Effector memory CD4-positive, alpha-beta T cell (primary cell): ENCODE data around the gene SHISA9.

Source experiments
- DNase-seq, 3 donors: peaks; one replicate each; pipeline ENCODE4 v3.0.0-alpha.2; 2020
- H3K27ac ChIP-seq: 2 replicates; pipeline ENCODE4 v1.7.0; 2013; ENCODE audit warnings: mild to moderate bottlenecking, low read length, moderate library complexity; ENCODE audit not compliant: insufficient read depth, poor library complexity, severe bottlenecking
- H3K27me3 ChIP-seq: replicated peaks from 2 replicates; pipeline ENCODE4 v1.7.0; 2013; ENCODE audit warnings: mild to moderate bottlenecking, low read length; ENCODE audit not compliant: insufficient read depth, control insufficient read depth, poor library complexity, severe bottlenecking
- H3K36me3 ChIP-seq: 2 replicates; pipeline ENCODE4 v1.7.0; 2013; ENCODE audit warnings: mild to moderate bottlenecking, low read length, moderate library complexity; ENCODE audit not compliant: control insufficient read depth, insufficient read depth
- H3K4me1 ChIP-seq: 2 replicates; pipeline ENCODE4 v1.7.0; 2013; ENCODE audit warnings: low read length, mild to moderate bottlenecking; ENCODE audit not compliant: control insufficient read depth, insufficient read depth, poor library complexity, severe bottlenecking
- H3K4me3 ChIP-seq: 2 replicates; pipeline ENCODE4 v1.7.0; 2013; ENCODE audit warnings: low read length, low read depth, mild to moderate bottlenecking; ENCODE audit not compliant: insufficient read depth, poor library complexity, severe bottlenecking
- H3K9me3 ChIP-seq: 2 replicates; pipeline ENCODE4 v1.7.0; 2013; ENCODE audit warnings: mild to moderate bottlenecking, low read length, moderate library complexity; ENCODE audit not compliant: control insufficient read depth

The SHISA9 gene

GRCh38 chr16:13102401-13102800 lies 201.0 kb downstream of the SHISA9 start:
- Histone ChIP-seq H3K27me3 (no peaks in the 10 kb centered on the region), H3K27ac (no peak overlapping the region), H3K9me3 (no peaks in the 10 kb centered on the region), H3K4me1 (no peaks in the 10 kb centered on the region), H3K36me3 (no peaks in the 10 kb centered on the region), H3K4me3 (no peak overlapping the region)
- no peak for DNase-seq

DNA sequence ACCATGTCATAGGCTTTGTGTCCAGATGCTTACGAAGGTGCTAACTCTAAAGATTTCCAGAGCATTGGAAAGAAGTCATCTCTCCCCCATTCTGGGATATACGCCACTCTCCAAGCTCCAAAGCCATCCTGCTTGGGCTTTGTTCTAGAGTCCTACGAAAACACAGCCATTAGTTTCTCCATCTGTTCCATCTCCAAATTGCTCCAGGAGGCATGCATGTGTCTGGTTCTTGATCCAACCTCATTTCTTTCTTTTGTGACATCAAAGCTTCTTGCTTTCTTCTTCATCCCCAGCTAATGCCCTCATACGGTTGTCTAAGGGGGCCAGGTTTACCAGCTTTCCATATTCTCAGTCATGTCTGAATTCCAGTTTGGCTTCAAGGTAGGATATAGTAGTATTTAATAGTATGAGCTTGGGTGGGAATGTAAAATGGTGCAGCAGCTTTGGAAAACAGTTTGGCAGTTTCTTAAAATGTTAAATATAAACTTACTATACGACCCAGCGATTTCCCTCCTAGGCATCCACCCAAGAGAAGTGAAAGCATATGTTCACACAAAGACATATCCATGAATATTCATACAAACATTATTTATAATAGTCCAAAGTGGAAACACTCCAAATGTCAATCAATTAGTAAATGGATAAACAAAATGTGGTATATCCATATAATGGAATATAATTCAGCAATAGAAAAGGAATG lies 202.6 kb downstream of the SHISA9 start:
- H3K27me3 ChIP-seq: no peaks in the 10 kb centered on the region
- no peak overlapping the region for H3K4me3 ChIP-seq
- no peak overlapping the region for H3K27ac ChIP-seq
- no peak for DNase-seq
- H3K4me1 ChIP-seq: no peaks in the 10 kb centered on the region
- no peaks in the 10 kb centered on the region for H3K36me3 ChIP-seq
- H3K9me3 ChIP-seq: no peaks in the 10 kb centered on the region

GRCh38 chr16:13104772-13105171 lies 203.4 kb downstream of the SHISA9 start:
- H3K36me3 ChIP-seq: no peaks in the 10 kb centered on the region
- no peak overlapping the region for H3K4me3 ChIP-seq
- no peaks in the 10 kb centered on the region for H3K4me1 ChIP-seq
- H3K27me3 ChIP-seq: no peaks in the 10 kb centered on the region
- H3K9me3 ChIP-seq: no peaks in the 10 kb centered on the region
- no peak overlapping the region for H3K27ac ChIP-seq
- no peak for DNase-seq

- Histone ChIP-seq H3K9me3 (no peaks in the 10 kb centered on the region), H3K27ac (no peak overlapping the region), H3K4me1 (no peaks in the 10 kb centered on the region), H3K4me3 (no peak overlapping the region), H3K27me3 (no peaks in the 10 kb centered on the region), H3K36me3 (no peaks in the 10 kb centered on the region)
- no peak for DNase-seq
These were observed 204.0 kb downstream of the SHISA9 start for GRCh38 chr16:13105427-13105826.

- Histone ChIP-seq H3K36me3 (no peaks in the 10 kb centered on the region), H3K27me3 (no peaks in the 10 kb centered on the region), H3K4me1 (no peaks in the 10 kb centered on the region), H3K4me3 (no peak overlapping the region), H3K9me3 (no peaks in the 10 kb centered on the region), H3K27ac (no peak overlapping the region)
- no peak for DNase-seq
These were observed 205.1 kb downstream of the SHISA9 start for GRCh38 chr16:13106464-13106863.

DNA sequence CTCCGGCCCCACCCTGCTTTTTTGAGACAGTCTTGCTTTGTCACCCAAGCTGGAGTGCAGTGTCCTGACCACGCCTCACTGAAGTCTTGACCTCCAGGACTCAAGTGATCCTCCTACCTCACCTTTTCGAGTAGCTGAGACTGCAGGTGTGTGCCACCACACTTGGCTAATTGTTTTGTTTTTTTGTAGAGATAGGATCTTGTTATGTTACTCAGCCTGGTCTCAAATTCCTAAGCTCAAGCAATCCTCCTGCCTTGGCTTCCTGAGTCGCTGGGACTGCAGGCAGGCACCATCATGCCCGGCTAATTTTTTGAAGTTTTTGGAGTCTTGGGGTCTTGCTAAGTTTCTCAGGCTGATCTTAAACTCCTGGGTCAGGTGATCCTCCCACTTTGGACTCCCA lies 206.7 kb downstream of the SHISA9 start:
- Histone ChIP-seq H3K27ac (no peak overlapping the region), H3K27me3 (no peaks in the 10 kb centered on the region), H3K4me1 (no peaks in the 10 kb centered on the region), H3K36me3 (no peaks in the 10 kb centered on the region), H3K4me3 (no peak overlapping the region), H3K9me3 (no peaks in the 10 kb centered on the region)
- no peak for DNase-seq

DNA sequence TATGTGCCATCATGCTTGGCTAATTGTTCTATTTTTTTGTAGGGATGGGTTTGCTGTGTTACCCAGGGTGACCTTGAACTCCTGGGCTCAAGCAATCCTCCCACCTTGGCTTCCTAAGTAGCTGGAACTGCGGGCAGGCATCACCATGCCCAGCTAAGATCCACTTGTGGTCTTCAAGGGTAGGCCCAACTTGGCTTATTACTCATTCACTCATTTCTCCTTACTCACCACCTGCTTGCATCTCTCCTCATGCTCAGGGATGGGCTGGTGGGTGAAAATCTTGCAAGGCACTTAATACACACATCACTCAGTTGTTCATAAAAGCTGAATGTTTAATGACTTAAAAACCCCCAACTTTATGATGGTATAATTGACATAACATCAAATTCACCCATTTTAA lies 207.8 kb downstream of the SHISA9 start:
- Histone ChIP-seq H3K36me3 (no peaks in the 10 kb centered on the region), H3K27ac (no peak overlapping the region), H3K27me3 (no peaks in the 10 kb centered on the region), H3K4me1 (no peaks in the 10 kb centered on the region), H3K9me3 (no peaks in the 10 kb centered on the region), H3K4me3 (no peak overlapping the region)
- DNase-seq: no peak

GRCh38 chr16:13110124-13110796 lies 208.9 kb downstream of the SHISA9 start:
- no peaks in the 10 kb centered on the region for H3K9me3 ChIP-seq
- H3K4me1 ChIP-seq: no peaks in the 10 kb centered on the region
- no peaks in the 10 kb centered on the region for H3K27me3 ChIP-seq
- no peak overlapping the region for H3K27ac ChIP-seq
- H3K36me3 ChIP-seq: no peaks in the 10 kb centered on the region
- DNase-seq: no peak
- no peak overlapping the region for H3K4me3 ChIP-seq

DNA sequence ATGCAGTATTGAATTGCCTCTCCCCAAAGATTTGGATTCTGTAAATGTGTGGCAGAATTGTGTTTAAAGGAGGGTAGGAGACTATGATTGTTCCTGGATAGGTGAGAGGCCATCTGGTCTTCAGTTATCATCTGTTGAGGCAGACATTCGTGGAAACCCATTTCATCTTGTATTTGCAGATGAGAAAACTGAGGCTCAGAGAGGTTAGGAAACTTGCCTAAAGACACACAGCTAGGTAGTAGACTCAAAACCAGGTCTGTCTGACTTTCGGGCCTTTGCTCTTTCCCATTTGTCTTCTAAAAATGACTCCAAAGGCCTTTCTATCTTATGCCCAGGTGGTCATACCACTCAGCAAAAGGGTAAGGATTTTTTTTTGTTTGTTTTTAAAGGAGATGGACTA lies 210.3 kb downstream of the SHISA9 start:
- Histone ChIP-seq H3K4me1 (no peaks in the 10 kb centered on the region), H3K27ac (no peak overlapping the region)
- no peak for DNase-seq

DNA sequence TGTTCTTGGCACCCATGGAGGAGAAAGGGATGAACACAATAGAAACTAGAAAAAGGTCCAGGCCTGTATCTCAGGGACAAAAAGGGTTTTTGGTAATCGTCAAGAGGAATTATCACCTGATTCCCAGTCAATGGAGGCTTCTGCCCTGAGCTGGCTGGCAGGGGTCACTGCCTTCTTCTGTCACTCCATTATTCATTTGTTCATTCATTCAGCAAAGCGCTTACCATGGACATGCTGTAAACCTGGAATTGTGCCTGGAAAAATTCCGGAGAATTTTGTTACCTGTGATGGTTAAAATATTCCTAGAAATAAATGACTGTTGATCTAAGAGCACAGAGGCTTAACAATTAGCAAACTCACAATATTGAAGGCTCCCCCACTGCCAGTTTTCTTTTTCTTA lies 212.3 kb downstream of the SHISA9 start:
- no peaks in the 10 kb centered on the region for H3K4me1 ChIP-seq
- DNase-seq: no peak
- no peaks in the 10 kb centered on the region for H3K36me3 ChIP-seq
- H3K27ac ChIP-seq: no peak overlapping the region
- H3K4me3 ChIP-seq: no peak overlapping the region
- no peaks in the 10 kb centered on the region for H3K9me3 ChIP-seq
- no peaks in the 10 kb centered on the region for H3K27me3 ChIP-seq

More for the DNA sequence above, 210.3 kb downstream of the SHISA9 start:
- H3K27me3 ChIP-seq: no peaks in the 10 kb centered on the region
- no peaks in the 10 kb centered on the region for H3K36me3 ChIP-seq
- H3K4me3 ChIP-seq: no peak overlapping the region
- H3K9me3 ChIP-seq: no peaks in the 10 kb centered on the region
